Activated CD4-positive, alpha-beta T cell treated with anti-CD3 and anti-CD28 coated beads, Interleukin-2, amount 10 ng/mL, durations not matched to agents 24 days and 14 days (primary cell): ENCODE data around the gene IKBKG. TPM values are rescaled to one million over a fixed set of nuclear protein-coding genes. Genes with fewer than 3 reads are reported as not detected.
"Not testable (repeated sequence)": the region's sequence is repeated elsewhere in the genome, so short reads cannot be mapped to it uniquely, and the experiment has no call there.

Experiments
- DNase-seq: peaks from one replicate; pipeline ENCODE4 v3.0.0; 2022
- H3K27ac Mint-ChIP-seq: one replicate; pipeline ENCODE4 v1.8.0; 2022; ENCODE audit warnings: mild to moderate bottlenecking, mixed read lengths
- H3K27me3 Mint-ChIP-seq: one replicate; pipeline ENCODE4 v1.8.0; 2022; ENCODE audit warnings: mixed read lengths
- H3K36me3 Mint-ChIP-seq: one replicate; pipeline ENCODE4 v1.8.0; 2022; ENCODE audit warnings: low read depth, mild to moderate bottlenecking, mixed read lengths
- H3K4me1 Mint-ChIP-seq: one replicate; pipeline ENCODE4 v1.8.0; 2021; ENCODE audit warnings: mixed read lengths
- H3K4me3 Mint-ChIP-seq: one replicate; pipeline ENCODE4 v1.8.0; 2022; ENCODE audit warnings: mild to moderate bottlenecking, moderate library complexity, mixed read lengths
- H3K9me3 Mint-ChIP-seq: one replicate; pipeline ENCODE4 v1.8.0; 2021; ENCODE audit warnings: mixed read lengths
- intact Hi-C: fragments of 100-400 bp; cut with micrococcal nuclease; formaldehyde crosslinking; loops from one replicate; pipeline ENCODE4 v1.15.1; 2023
- total RNA-seq: library from RNA; stranded (reverse); gene quantifications from 2 replicates; pipeline ENCODE4 v1.2.3, GENCODE V29; 2022

IKBKG gene, protein sequence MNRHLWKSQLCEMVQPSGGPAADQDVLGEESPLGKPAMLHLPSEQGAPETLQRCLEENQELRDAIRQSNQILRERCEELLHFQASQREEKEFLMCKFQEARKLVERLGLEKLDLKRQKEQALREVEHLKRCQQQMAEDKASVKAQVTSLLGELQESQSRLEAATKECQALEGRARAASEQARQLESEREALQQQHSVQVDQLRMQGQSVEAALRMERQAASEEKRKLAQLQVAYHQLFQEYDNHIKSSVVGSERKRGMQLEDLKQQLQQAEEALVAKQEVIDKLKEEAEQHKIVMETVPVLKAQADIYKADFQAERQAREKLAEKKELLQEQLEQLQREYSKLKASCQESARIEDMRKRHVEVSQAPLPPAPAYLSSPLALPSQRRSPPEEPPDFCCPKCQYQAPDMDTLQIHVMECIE
- 37.7 and 38.8 TPM in 2 replicates for total RNA-seq

GRCh38 chrX:154547245-154548027, at the start of gene IKBKG:
Gene IKBKG, plus strand, starts transcription at chrX:154547620. Its CDS starts 4,383 bp downstream, at chrX:154552003.
- Mint-ChIP-seq H3K9me3 (no peaks in the 10 kb centered on the region), H3K4me1 (peaks cover 39% of the 10 kb centered on the region), H3K36me3 (peaks cover 15% of the 10 kb centered on the region), H3K27ac (peak within 1 kb of the TSS; percentile 97), H3K4me3 (peak within 1 kb of the TSS; percentile 96), H3K27me3 (no peaks in the 10 kb centered on the region)
- intact Hi-C loops: loop anchor here (1.0 kb wide), 1 partner anchor 69 kb away; no protein-coding TSS in a partner anchor
- DNase-seq: peak; percentile 97

DNA sequence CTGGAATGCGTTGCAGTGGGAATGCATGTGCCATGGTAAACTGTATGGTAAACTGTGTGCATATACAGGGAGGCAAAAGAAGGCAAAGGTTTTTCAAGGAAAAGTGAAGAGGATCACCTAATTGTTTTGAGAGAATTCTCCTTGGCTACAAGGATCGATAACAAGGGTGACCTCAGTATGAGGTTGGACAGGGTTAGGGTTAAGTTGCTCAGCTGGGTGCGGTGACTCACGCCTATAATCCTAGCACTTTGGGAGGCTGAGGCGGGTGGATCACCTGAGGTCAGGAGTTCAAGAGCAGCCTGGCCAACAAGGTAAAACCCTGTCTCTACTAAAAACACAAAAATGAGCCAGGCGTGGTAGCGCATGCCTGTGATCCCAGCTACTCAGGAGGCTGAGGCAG, 46.0 kb upstream of the IKBKG start:
- H3K36me3 Mint-ChIP-seq, H3K4me3 Mint-ChIP-seq: not testable (repeated sequence)

GRCh38 chrX:154502098-154502497, 45.3 kb upstream of the IKBKG start:
- no peak for DNase-seq
- H3K27me3 Mint-ChIP-seq: no peaks in the 10 kb centered on the region
- no peak overlapping the region for H3K27ac Mint-ChIP-seq
- H3K36me3 Mint-ChIP-seq: peaks cover 4% of the 10 kb centered on the region
- no peak overlapping the region for H3K4me3 Mint-ChIP-seq
- intact Hi-C loops: no loop called here
- H3K4me1 Mint-ChIP-seq: no peaks in the 10 kb centered on the region
- no peaks in the 10 kb centered on the region for H3K9me3 Mint-ChIP-seq

More for the DNA sequence above, 46.0 kb upstream of the IKBKG start:
- H3K27ac Mint-ChIP-seq, H3K4me1 Mint-ChIP-seq, DNase-seq, intact Hi-C loops, H3K27me3 Mint-ChIP-seq, H3K9me3 Mint-ChIP-seq: not testable (repeated sequence)

- Mint-ChIP-seq H3K4me3 (no peak overlapping the region), H3K9me3 (no peaks in the 10 kb centered on the region), H3K4me1 (no peaks in the 10 kb centered on the region), H3K27ac (no peak overlapping the region), H3K36me3 (peaks cover 6% of the 10 kb centered on the region), H3K27me3 (no peaks in the 10 kb centered on the region)
- DNase-seq: no peak
- intact Hi-C loops: no loop called here
These were observed 44.4 kb upstream of the IKBKG start for GRCh38 chrX:154502989-154503388.

DNA sequence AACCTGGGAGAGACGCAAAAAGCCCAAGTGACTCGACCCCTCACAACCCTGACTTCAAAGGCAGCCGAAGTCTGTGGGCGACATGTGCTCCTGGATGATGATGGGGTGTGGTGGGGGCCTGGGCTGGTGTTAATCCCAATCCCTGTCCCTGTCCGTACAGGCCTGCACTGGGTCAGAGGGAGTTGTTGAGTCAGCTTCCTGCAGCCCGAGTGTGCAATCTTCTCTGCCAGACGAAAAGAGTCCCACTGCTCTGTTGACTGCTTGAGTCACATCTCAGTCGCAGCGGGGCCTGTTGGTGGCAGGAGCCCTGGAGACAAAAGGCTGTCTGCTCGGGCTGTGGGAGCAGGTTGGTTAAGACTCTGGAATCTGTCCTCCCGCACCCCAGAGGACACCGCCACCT, 41.7 kb upstream of the IKBKG start:
- H3K27me3 Mint-ChIP-seq: no peaks in the 10 kb centered on the region
- H3K27ac Mint-ChIP-seq: no peak overlapping the region
- H3K4me3 Mint-ChIP-seq: no peak overlapping the region
- no peaks in the 10 kb centered on the region for H3K9me3 Mint-ChIP-seq
- no peak for DNase-seq
- intact Hi-C loops: no loop called here
- H3K4me1 Mint-ChIP-seq: peaks cover 1% of the 10 kb centered on the region
- peaks cover 21% of the 10 kb centered on the region for H3K36me3 Mint-ChIP-seq

DNA sequence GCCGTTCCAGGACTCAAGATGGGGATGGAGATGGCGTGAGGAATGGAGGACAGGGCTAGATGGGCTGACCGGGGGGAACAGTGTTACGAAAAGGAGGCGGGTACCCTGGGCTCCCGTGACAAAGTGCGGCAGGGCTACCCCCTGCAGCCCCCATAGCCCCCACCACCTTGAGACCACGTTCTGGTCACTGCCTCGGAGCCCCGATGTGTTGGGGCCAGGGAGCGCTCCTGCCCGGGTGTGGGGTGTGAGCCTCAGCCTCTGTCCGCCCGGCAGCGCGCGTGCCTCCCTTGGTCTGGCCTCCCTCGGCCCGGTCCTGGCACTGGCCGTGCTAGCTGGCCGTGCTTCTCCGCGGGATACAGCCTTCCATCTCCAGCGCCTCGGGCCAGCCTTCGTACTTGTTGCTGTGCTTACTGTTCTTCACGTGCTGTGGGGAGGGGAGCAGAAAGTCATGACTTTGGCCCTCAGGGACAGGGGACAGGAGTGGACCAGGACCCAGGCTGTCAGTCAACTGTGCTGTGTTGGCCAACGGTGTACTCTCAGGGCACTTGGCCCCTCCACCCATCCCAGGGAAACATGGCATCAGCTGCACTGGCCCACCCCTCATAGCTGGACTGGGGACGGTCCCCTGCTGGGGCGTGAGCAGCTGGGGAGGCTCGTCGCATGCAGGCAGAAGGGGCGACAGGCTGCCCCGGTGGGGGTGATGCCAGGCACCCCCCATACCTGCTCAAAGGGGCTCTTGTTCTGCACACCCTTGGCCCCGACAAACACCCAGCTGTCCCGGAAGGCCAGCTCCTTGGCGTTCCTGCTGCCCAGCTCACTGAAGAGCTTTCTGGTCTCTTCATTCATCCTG, 40.7 kb upstream of the IKBKG start:
- H3K27me3 Mint-ChIP-seq: no peaks in the 10 kb centered on the region
- H3K27ac Mint-ChIP-seq: no peak overlapping the region
- peaks cover 6% of the 10 kb centered on the region for H3K4me1 Mint-ChIP-seq

GRCh38 chrX:154507673-154508383, 39.6 kb upstream of the IKBKG start:
- H3K4me3 Mint-ChIP-seq: no peak overlapping the region
- no peak for DNase-seq

More for the DNA sequence above, 40.7 kb upstream of the IKBKG start:
- Mint-ChIP-seq H3K4me3 (no peak overlapping the region), H3K9me3 (no peaks in the 10 kb centered on the region), H3K36me3 (peaks cover 23% of the 10 kb centered on the region)
- intact Hi-C loops: no loop called here
- no peak for DNase-seq

GRCh38 chrX:154508384-154508745, 39.1 kb upstream of the IKBKG start:
- Mint-ChIP-seq H3K27ac (no peak overlapping the region), H3K27me3 (no peaks in the 10 kb centered on the region), H3K4me3 (no peak overlapping the region), H3K4me1 (peaks cover 9% of the 10 kb centered on the region), H3K36me3 (peaks cover 27% of the 10 kb centered on the region), H3K9me3 (no peaks in the 10 kb centered on the region)
- no peak for DNase-seq
- intact Hi-C loops: no loop called here

More at GRCh38 chrX:154507673-154508383, 39.6 kb upstream of the IKBKG start:
- peaks cover 27% of the 10 kb centered on the region for H3K36me3 Mint-ChIP-seq
- intact Hi-C loops: no loop called here
- H3K9me3 Mint-ChIP-seq: no peaks in the 10 kb centered on the region
- H3K4me1 Mint-ChIP-seq: peaks cover 9% of the 10 kb centered on the region
- no peaks in the 10 kb centered on the region for H3K27me3 Mint-ChIP-seq
- no peak overlapping the region for H3K27ac Mint-ChIP-seq

- Mint-ChIP-seq H3K36me3 (peaks cover 32% of the 10 kb centered on the region), H3K27ac (no peak overlapping the region), H3K4me1 (peaks cover 16% of the 10 kb centered on the region), H3K4me3 (no peak overlapping the region), H3K9me3 (no peaks in the 10 kb centered on the region), H3K27me3 (no peaks in the 10 kb centered on the region)
- DNase-seq: no peak
- intact Hi-C loops: no loop called here
These were observed 38.0 kb upstream of the IKBKG start for GRCh38 chrX:154509455-154509854.

DNA sequence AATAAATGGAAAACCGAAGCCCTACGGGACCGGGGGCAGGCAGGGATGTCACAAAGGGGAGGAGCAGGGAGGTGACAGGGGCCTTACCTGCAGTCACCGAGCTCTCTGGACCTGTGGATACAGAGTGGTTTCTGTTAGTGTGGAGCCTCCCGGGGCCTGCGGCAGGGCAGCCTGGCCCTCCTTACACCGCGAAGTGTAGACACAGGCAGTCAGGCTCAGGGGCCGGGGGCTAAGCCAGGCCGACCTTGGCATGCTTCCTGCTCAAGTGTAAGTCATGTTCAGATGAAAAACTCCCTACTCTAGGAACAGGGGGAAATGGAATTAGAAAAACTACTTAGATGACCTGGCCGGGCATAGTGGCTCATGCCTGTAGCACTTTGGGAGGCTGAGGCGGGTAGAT, 35.7 kb upstream of the IKBKG start:
- Mint-ChIP-seq H3K27me3 (no peaks in the 10 kb centered on the region), H3K4me1 (peaks cover 25% of the 10 kb centered on the region), H3K9me3 (no peaks in the 10 kb centered on the region), H3K27ac (peak overlapping the region; percentile 70), H3K36me3 (peaks cover 33% of the 10 kb centered on the region), H3K4me3 (no peak overlapping the region)
- intact Hi-C loops: loop anchor here (10.0 kb wide), 1 partner anchor 137 kb away; the partner anchor contains the start of genes EMD and FLNA
- DNase-seq: no peak

DNA sequence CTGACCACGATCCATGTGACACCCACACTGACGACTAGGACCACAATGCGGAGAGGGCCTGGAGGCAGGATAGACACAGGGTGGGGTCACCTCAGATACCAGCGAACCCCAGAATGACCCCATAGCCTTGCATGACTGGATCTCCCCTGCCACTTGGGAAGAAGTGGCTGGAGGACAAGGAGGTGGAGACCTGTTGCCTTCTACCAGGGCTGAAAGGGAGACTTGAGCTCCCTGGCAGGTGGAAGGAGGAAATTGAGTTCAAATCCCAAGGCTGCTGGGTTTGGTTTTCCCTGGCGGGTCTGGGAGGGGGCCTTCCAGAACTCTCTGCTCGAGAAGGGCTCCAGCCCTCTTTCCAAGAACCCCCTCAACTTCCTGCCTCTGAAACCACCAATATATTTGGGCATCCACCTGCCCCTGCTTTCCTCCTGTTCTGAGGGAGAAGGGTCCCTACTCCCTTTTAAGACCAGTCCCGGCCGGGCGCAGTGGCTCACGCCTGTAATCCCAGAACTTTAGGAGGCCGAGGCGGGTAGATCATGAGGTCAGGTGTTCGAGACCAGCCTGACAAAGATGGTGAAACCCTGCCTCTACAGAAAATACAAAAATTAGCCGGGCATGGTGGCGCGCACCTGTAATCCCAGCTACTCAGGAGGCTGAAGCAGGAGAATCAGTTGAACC, 34.4 kb upstream of the IKBKG start:
- H3K27me3 Mint-ChIP-seq: no peaks in the 10 kb centered on the region
- H3K36me3 Mint-ChIP-seq: peaks cover 30% of the 10 kb centered on the region
- DNase-seq: no peak

DNA sequence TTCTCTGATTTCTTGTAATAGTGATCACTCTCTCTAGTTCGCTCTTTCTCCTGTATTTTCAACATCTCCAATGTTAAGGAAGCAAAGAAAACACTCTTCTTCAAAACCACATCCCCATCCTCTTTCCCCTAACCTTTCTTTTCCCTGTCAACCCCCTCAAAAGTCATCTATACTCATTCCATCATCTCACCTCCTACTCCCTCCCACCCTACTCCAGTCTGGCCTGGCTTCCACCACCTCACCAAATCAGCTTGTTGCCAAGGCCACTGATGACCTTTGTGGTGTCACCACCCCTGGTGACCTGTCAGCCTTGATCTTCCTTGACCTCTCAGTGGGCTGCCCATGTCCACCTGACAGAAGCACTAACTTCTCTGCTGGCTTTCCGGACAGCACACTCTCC, 33.7 kb upstream of the IKBKG start:
- intact Hi-C loops: loop anchor here (10.0 kb wide), 1 partner anchor 139 kb away; the partner anchor contains the start of genes EMD and FLNA
- H3K9me3 Mint-ChIP-seq: no peaks in the 10 kb centered on the region
- H3K27me3 Mint-ChIP-seq: no peaks in the 10 kb centered on the region
- H3K36me3 Mint-ChIP-seq: peaks cover 26% of the 10 kb centered on the region
- H3K4me3 Mint-ChIP-seq: peak overlapping the region; percentile 50
- peaks cover 25% of the 10 kb centered on the region for H3K4me1 Mint-ChIP-seq
- no peak for DNase-seq
- peak overlapping the region; percentile 82 for H3K27ac Mint-ChIP-seq

More for the DNA sequence above, 34.4 kb upstream of the IKBKG start:
- H3K4me1 Mint-ChIP-seq: peaks cover 25% of the 10 kb centered on the region
- intact Hi-C loops: loop anchor here (10.0 kb wide), 1 partner anchor 138 kb away; the partner anchor contains the start of genes EMD and FLNA
- H3K27ac Mint-ChIP-seq: no peak overlapping the region
- no peak overlapping the region for H3K4me3 Mint-ChIP-seq
- no peaks in the 10 kb centered on the region for H3K9me3 Mint-ChIP-seq
